Esophagus (tissue), 2 donors: ENCODE data around the gene TCEAL3. TPM values are rescaled to one million over a fixed set of nuclear protein-coding genes. Genes with fewer than 3 reads are reported as not detected.

Experiments used
- H3K27ac ChIP-seq, 2 donors: one replicate each; pipeline ENCODE4 v1.5.1; 2013; ENCODE audit warnings: low read depth in 2 of 2, mild to moderate bottlenecking in 2 of 2, inconsistent platforms in 1 of 2, low read length in 1 of 2, moderate library complexity in 1 of 2
- H3K27me3 ChIP-seq, 2 donors: one replicate each; pipeline ENCODE4 v1.6.1; 2013; ENCODE audit warnings: low read length in 2 of 2, control low read depth in 1 of 2, mild to moderate bottlenecking in 1 of 2; ENCODE audit not compliant: insufficient read depth in 2 of 2, control insufficient read depth in 1 of 2
- H3K36me3 ChIP-seq, 2 donors: one replicate each; pipeline ENCODE4 v1.6.1; 2013; ENCODE audit warnings: low read length in 1 of 2; ENCODE audit not compliant: control insufficient read depth in 2 of 2, insufficient read depth in 2 of 2
- H3K4me1 ChIP-seq, 2 donors: one replicate each; pipeline ENCODE4 v1.6.1; 2013; ENCODE audit warnings: low read length in 1 of 2; ENCODE audit not compliant: control insufficient read depth in 2 of 2, insufficient read depth in 2 of 2
- H3K4me3 ChIP-seq, 2 donors: one replicate each; pipeline ENCODE4 v1.5.1; 2013; ENCODE audit warnings: low read length in 2 of 2, mild to moderate bottlenecking in 2 of 2, low read depth in 1 of 2, moderate library complexity in 1 of 2
- H3K9me3 ChIP-seq, 2 donors: one replicate each; pipeline ENCODE4 v1.6.1; 2013; ENCODE audit warnings: mild to moderate bottlenecking in 2 of 2, low read depth in 1 of 2, low read length in 1 of 2, moderate library complexity in 1 of 2; ENCODE audit not compliant: control insufficient read depth in 2 of 2, insufficient read depth in 1 of 2
- WGBS, 2 donors: extraction: QIAGEN DNeasy Blood & Tissue Kit; methylation state at CpG; one replicate each; pipeline ENCODE4 v1.1.7; 2013; 5-methylcytosine and 5-hydroxymethylcytosine counted together
- polyA plus RNA-seq, 2 donors: library from polyadenylated mRNA; stranded (reverse); fragments of 200-250 nt; gene quantifications; one replicate each; pipeline ENCODE4 v1.2.3, GENCODE V29; 2013
- donor health status: healthy with polysubstance abuse.
- donor health status: Bipolar disorder and iron deficiency.

TCEAL3 gene
- polyA plus RNA-seq: 10 to 100 TPM in 1 of 2 donors, 1 to 10 TPM in 1; 9.5 to 19.7 TPM

DNA sequence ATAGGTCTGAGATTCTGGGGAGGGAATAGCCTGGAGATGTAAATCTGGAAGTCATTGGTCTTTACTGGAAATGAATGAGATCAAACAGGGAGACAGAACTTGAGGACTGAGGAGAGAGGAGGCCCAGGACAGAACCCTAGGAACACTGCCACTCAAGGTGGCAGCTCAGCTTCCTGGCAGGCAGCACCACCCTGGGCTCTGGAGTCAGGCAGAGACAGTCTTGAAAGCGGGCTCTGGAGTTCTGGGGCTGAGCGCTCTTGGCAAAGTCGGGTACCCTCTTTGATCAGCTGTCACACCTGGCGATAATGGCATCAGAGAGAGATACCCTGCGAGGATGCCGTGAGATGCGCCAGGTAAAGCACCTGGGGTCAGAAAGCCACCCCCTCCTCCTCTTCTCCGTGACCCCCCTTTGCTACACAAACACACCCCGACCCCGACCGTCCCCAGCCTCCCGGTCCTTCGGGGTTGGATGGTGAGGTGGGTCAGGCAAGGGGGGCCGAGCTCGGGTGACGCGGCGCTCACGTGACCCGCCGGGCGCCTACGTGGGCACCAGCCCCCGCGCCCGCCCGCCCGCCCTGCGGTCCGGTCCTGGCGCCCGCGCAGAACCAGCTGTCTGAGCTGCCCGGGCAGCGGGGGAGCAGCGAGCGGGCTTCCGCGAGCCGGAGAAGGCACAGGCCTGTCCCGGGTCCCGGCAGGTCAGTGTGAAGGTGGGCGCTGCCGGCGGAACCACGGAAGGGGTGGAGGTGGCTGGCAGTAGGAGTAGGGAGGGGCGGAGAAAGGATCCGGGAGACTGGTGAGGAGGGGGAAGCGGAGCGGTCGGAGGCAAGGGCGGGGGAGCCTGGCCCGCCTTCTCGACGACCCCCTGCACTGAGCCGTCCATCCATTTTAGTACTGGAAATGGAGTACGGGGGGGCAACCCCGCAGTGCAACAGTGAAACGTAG lies at the start of gene TCEAL3:
Gene TCEAL3, plus strand, starts transcription at position 600 of the 942 bp plus-strand sequence. CDS start 1,102 bp downstream, outside the sequence.
- Histone ChIP-seq H3K9me3 (no peaks in the 10 kb centered on the region), H3K4me3 (peak within 1 kb of the TSS; percentile 56 to 72), H3K4me1 (no peaks in the 10 kb centered on the region), H3K27ac (peak within 1 kb of the TSS; percentile 83 to 84), H3K27me3 (no peaks in the 10 kb centered on the region), H3K36me3 (no peaks in the 10 kb centered on the region)
- 1 to 22% methylated on average over 45 to 58 of the region's 59 CpGs for WGBS, 2 donors

GRCh38 chrX:103560256-103560655 lies 47.5 kb upstream of the TCEAL3 start:
- Histone ChIP-seq H3K4me1 (no peaks in the 10 kb centered on the region), H3K27ac (no peak overlapping the region), H3K27me3 (peaks cover 0 to 5% of the 10 kb centered on the region in 2 donors), H3K9me3 (no peaks in the 10 kb centered on the region), H3K36me3 (no peaks in the 10 kb centered on the region), H3K4me3 (no peak overlapping the region)
- WGBS, 2 donors: 55 to 81% methylated on average over 1 of the region's 1 CpG

GRCh38 chrX:103562801-103563200 lies 45.0 kb upstream of the TCEAL3 start:
- no peak overlapping the region for H3K27ac ChIP-seq
- H3K4me3 ChIP-seq: no peak overlapping the region
- H3K27me3 ChIP-seq: peaks cover 0 to under 1% of the 10 kb centered on the region in 2 donors
- WGBS, 2 donors: 61 to 84% methylated on average over 2 of the region's 2 CpGs
- no peaks in the 10 kb centered on the region for H3K36me3 ChIP-seq
- no peaks in the 10 kb centered on the region for H3K4me1 ChIP-seq
- no peaks in the 10 kb centered on the region for H3K9me3 ChIP-seq

- no peaks in the 10 kb centered on the region for H3K4me1 ChIP-seq
- 73 to 82% methylated on average over 4 of the region's 4 CpGs for WGBS, 2 donors
- H3K4me3 ChIP-seq: no peak overlapping the region
- H3K36me3 ChIP-seq: no peaks in the 10 kb centered on the region
- H3K9me3 ChIP-seq: no peaks in the 10 kb centered on the region
- H3K27ac ChIP-seq: no peak overlapping the region
- H3K27me3 ChIP-seq: no peaks in the 10 kb centered on the region
Measured at GRCh38 chrX:103565197-103565596, 42.6 kb upstream of the TCEAL3 start.

DNA sequence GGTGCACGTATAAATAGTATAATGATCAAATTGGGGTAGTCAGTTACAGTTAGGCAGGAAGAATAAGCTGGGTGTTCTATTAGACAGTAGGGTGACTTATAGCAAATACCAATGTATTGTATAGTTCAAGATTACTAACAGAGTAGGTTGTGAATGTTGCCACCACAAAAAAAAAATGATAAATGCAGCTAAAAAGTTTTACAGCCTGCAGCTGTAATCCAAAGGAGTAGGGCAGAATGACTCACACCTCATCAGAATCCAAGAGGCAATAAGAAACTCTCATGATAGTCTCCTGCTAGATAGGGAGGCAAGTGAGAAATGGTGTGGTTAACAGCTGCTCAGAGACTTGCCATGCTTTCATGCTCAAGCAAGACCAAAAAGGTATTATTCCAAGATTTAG lies 42.0 kb upstream of the TCEAL3 start:
- Histone ChIP-seq H3K36me3 (no peaks in the 10 kb centered on the region), H3K4me1 (no peaks in the 10 kb centered on the region), H3K27ac (no peak overlapping the region), H3K9me3 (no peaks in the 10 kb centered on the region), H3K27me3 (no peaks in the 10 kb centered on the region), H3K4me3 (no peak overlapping the region)
- WGBS, 2 donors: 32 to 57% methylated on average over 1 of the region's 1 CpG

DNA sequence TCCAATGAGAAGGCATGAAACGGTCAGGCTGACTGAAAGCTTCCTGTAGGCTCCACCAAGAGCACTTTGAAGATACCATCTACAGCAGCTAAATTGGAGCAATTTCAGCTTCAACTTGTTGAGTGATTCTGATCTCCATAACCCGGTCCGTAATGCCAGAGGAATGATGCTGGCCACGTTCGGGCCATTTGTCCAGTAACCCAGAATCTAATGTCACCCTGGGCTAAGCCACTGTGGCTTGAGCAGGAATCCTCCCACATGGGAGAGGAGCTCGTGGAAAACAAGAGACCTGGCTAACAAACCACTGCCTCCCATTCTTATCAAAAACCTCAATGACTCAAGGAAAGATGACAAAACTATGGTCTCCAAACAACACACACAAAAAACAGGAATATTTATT lies 36.6 kb upstream of the TCEAL3 start:
- Histone ChIP-seq H3K4me3 (no peak overlapping the region), H3K27me3 (no peaks in the 10 kb centered on the region), H3K9me3 (no peaks in the 10 kb centered on the region), H3K4me1 (no peaks in the 10 kb centered on the region), H3K27ac (no peak overlapping the region), H3K36me3 (no peaks in the 10 kb centered on the region)
- 81 to 87% methylated on average over 6 of the region's 6 CpGs for WGBS, 2 donors

GRCh38 chrX:103571726-103572125 lies 36.0 kb upstream of the TCEAL3 start:
- Histone ChIP-seq H3K4me1 (no peaks in the 10 kb centered on the region), H3K27me3 (no peaks in the 10 kb centered on the region), H3K4me3 (no peak overlapping the region), H3K27ac (no peak overlapping the region), H3K9me3 (no peaks in the 10 kb centered on the region), H3K36me3 (no peaks in the 10 kb centered on the region)
- WGBS, 2 donors: 83 to 84% methylated on average over 4 of the region's 4 CpGs

GRCh38 chrX:103573202-103573601 lies 34.6 kb upstream of the TCEAL3 start:
- Histone ChIP-seq H3K4me3 (no peak overlapping the region), H3K9me3 (no peaks in the 10 kb centered on the region), H3K4me1 (no peaks in the 10 kb centered on the region), H3K27me3 (no peaks in the 10 kb centered on the region), H3K27ac (no peak overlapping the region), H3K36me3 (no peaks in the 10 kb centered on the region)
- WGBS, 2 donors: 83 to 91% methylated on average over 1 of the region's 1 CpG

DNA sequence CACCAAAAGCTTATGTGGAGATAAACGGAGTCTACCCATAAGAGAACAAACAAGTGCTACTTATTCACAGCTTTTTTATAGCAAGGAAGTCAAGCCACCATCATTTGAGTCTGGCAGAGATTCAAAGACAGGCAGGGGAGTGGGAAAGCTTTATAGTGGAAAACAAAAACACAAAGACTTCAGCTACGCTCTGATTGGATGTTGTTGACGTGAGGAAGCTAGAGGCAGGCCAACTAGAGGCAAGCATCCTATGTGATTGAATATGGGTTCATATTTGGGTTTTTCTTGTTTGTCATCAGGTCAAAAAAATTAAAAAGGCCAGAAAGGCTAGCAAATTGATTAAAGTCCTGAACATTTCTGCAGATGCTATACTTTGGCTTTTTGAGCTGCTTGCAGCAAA lies 23.2 kb upstream of the TCEAL3 start:
- Histone ChIP-seq H3K9me3 (no peaks in the 10 kb centered on the region), H3K27ac (no peak overlapping the region), H3K27me3 (no peaks in the 10 kb centered on the region), H3K36me3 (no peaks in the 10 kb centered on the region), H3K4me1 (no peaks in the 10 kb centered on the region), H3K4me3 (peak overlapping the region in 1 of 2 donors; percentile 4)
- 67% methylated on average over 3 of the region's 3 CpGs for WGBS, 2 donors
